Neutrophil (primary cell): ENCODE data around the gene AKAP6.

Experiments used
- H3K27ac ChIP-seq: fragments of 200-600 bp; sonication (generic); 2 replicates; pipeline ENCODE4 v1.5.1; 2016; ENCODE audit warnings: mild to moderate bottlenecking, moderate library complexity
- H3K27me3 ChIP-seq: fragments of 200-600 bp; sonication (generic); 2 replicates; pipeline ENCODE4 v1.6.0; 2016; ENCODE audit warnings: mild to moderate bottlenecking
- H3K36me3 ChIP-seq: fragments of 200-600 bp; sonication (generic); 2 replicates; pipeline ENCODE4 v1.5.1; 2017
- H3K4me1 ChIP-seq, 2 experiments: fragments of 200-600 bp in 1 of 2; sonication (generic) in 1 of 2; 1 replicate in 1 of 2; 2 replicates in 1 of 2; pipeline versions ENCODE4 v1.5.1 to v1.6.1; 2013 to 2016; ENCODE audit warnings: low read depth in 1 of 2, low read length in 1 of 2, mild to moderate bottlenecking in 1 of 2, moderate library complexity in 1 of 2; ENCODE audit not compliant: control insufficient read depth in 1 of 2, insufficient read depth in 1 of 2
- H3K4me3 ChIP-seq, 2 experiments: fragments of 200-600 bp in 1 of 2; sonication (generic) in 1 of 2; 1 replicate in 1 of 2; 2 replicates in 1 of 2; pipeline ENCODE4 v1.5.1; 2013 to 2016; ENCODE audit warnings: low read depth in 1 of 2, low read length in 1 of 2, mild to moderate bottlenecking in 1 of 2, moderate library complexity in 1 of 2
- H3K9me3 ChIP-seq: fragments of 200-600 bp; sonication (generic); 2 replicates; pipeline ENCODE4 v1.5.1; 2016
- TF ChIP-seq, protein P1 (sequence below): fragments of 200-600 bp; sonication (generic); IDR thresholded peaks from 2 replicates; pipeline ENCODE4 v1.5.1; 2016; ENCODE audit warnings: antibody characterized with exemption

The AKAP6 gene

DNA sequence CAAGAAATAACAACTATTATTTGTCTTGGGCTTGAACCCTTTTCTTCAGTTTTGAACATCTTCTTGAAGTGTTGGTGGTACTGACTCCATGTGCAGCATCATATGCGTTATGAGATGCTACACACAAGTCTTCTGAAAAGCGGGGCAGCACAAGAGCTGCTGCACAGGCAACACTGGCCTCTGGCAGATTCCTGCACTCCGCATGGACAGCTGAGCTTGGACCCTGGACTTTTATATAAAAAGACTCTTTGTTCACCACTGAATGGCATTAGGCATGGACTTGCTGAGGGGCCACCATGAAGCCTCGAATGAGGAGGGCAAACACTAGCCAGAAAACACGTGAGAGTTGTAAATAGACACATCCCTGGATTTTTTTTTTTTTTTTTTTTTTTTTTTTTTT lies 398.7 kb downstream of the AKAP6 start:
- Histone ChIP-seq H3K27me3 (no peaks in the 10 kb centered on the region), H3K4me3 (no peak overlapping the region), H3K36me3 (no peaks in the 10 kb centered on the region), H3K4me1 (no peaks in the 10 kb centered on the region), H3K9me3 (no peaks in the 10 kb centered on the region), H3K27ac (no peak overlapping the region)
- TF ChIP-seq, protein P1, sequence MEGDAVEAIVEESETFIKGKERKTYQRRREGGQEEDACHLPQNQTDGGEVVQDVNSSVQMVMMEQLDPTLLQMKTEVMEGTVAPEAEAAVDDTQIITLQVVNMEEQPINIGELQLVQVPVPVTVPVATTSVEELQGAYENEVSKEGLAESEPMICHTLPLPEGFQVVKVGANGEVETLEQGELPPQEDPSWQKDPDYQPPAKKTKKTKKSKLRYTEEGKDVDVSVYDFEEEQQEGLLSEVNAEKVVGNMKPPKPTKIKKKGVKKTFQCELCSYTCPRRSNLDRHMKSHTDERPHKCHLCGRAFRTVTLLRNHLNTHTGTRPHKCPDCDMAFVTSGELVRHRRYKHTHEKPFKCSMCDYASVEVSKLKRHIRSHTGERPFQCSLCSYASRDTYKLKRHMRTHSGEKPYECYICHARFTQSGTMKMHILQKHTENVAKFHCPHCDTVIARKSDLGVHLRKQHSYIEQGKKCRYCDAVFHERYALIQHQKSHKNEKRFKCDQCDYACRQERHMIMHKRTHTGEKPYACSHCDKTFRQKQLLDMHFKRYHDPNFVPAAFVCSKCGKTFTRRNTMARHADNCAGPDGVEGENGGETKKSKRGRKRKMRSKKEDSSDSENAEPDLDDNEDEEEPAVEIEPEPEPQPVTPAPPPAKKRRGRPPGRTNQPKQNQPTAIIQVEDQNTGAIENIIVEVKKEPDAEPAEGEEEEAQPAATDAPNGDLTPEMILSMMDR: no peak

DNA sequence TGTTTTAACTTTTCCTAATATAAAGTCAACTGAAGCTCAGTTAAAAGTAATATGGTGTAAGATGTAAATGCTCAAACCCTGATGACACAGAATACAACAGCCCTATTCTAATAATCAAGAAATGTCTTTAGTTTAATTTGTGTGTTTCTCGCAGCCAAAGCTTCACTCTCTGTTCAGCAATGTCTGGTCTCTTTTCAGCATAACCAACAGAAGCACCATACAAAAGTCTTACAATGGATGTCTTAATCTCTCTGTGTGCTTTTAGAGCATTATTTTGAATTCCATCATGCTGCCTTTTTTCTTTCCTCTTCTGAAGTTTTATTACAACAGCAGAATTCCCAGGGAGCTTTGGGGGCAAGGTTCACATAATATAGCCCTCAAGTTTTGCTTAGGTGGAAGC lies 399.4 kb downstream of the AKAP6 start:
- Histone ChIP-seq H3K27me3 (no peaks in the 10 kb centered on the region), H3K36me3 (no peaks in the 10 kb centered on the region), H3K9me3 (no peaks in the 10 kb centered on the region), H3K27ac (no peak overlapping the region), H3K4me1 (no peaks in the 10 kb centered on the region), H3K4me3 (no peak overlapping the region)
- TF ChIP-seq, protein P1: no peak

DNA sequence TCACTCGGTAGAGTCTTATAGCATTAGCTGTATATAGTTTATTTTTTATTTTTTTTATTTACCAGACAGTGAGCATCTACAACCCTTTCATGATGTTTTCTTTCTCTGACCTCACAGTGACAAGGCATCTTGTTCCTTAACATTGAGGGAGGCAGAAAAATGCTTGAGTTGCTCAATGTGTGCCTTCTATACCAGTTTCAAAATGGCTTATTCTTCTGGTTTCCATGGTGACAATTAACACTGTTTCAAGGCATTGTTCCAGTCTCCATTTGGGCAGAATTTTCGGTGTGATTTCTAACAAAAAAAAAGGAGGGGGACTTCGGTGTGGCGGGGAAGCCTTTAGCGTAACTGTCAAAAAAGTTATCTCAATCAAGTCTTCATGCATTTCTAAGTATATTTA lies 399.9 kb downstream of the AKAP6 start:
- Histone ChIP-seq H3K4me1 (no peaks in the 10 kb centered on the region), H3K27ac (no peak overlapping the region)
- TF ChIP-seq, protein P1: no peak

DNA sequence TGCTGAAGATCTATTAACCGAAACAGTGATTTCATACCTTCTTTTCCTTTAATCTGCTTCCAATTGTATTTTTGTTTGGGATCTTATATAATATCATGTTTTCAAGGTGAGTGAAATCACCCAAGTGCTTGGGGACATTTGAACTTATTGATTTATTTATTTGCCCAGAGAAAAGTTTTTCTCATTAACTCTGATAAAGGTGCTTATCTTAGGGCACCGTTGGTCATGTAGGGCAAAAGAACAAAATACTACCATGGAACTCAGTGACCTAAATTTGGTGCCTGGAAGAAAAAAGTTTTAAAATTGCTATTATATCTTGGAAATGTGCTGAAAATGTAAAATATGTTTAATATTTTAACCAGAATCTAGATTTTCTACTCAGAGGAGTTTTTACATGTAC lies 402.2 kb downstream of the AKAP6 start:
- H3K4me3 ChIP-seq: no peak overlapping the region
- no peaks in the 10 kb centered on the region for H3K9me3 ChIP-seq
- TF ChIP-seq, protein P1: no peak
- H3K27me3 ChIP-seq: no peaks in the 10 kb centered on the region
- no peak overlapping the region for H3K27ac ChIP-seq
- no peaks in the 10 kb centered on the region for H3K4me1 ChIP-seq
- no peaks in the 10 kb centered on the region for H3K36me3 ChIP-seq

More for the DNA sequence above, 399.9 kb downstream of the AKAP6 start:
- Histone ChIP-seq H3K4me3 (no peak overlapping the region), H3K36me3 (no peaks in the 10 kb centered on the region), H3K9me3 (no peaks in the 10 kb centered on the region), H3K27me3 (no peaks in the 10 kb centered on the region)

DNA sequence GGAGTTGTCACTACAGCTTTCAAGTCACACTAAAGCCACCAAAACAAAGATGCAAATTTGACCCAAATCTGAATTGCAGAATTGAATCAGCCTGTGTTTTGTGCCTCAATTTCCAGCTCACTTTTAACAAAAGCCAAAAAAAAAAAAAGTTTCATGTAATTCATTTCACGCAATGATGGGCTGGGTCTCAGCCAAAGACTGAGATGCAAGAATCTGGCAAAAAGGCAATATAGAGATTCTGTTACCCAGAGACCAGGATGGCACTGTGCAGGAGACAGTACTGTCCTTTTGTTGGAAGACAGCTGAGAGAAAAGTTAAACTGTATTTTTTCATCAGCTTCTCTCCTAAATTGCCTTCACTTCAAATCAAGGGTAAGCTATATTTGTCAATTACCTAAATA lies 403.9 kb downstream of the AKAP6 start:
- TF ChIP-seq, protein P1: no peak
- H3K9me3 ChIP-seq: no peaks in the 10 kb centered on the region

DNA sequence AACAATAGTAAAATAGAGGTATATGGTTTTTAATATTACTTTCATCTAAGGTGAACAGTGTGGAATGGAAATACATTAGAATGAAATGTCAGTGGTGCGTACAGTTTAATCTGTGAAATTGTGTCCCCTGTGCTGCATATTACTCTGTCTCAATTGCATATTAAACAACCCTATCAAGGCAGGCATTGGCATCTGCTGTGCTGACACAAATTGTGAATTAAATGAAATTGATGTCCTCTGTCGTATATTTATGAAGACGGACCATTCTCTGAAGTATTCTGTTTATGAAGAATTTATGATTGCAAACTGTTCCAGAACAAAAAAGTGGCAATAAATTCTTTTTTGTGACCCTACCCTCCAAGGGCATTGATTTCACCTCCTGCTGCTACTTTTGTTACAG lies 405.2 kb downstream of the AKAP6 start:
- Histone ChIP-seq H3K27ac (no peak overlapping the region), H3K36me3 (no peaks in the 10 kb centered on the region), H3K4me1 (no peaks in the 10 kb centered on the region), H3K4me3 (no peak overlapping the region), H3K9me3 (no peaks in the 10 kb centered on the region), H3K27me3 (no peaks in the 10 kb centered on the region)
- TF ChIP-seq, protein P1: no peak

More for the DNA sequence above, 403.9 kb downstream of the AKAP6 start:
- no peak overlapping the region for H3K4me3 ChIP-seq
- no peaks in the 10 kb centered on the region for H3K36me3 ChIP-seq
- no peaks in the 10 kb centered on the region for H3K27me3 ChIP-seq
- H3K27ac ChIP-seq: no peak overlapping the region
- H3K4me1 ChIP-seq: no peaks in the 10 kb centered on the region
